Hepatocyte (in vitro differentiated cells): ENCODE results near the gene RASA4. TPM values are rescaled to one million over a fixed set of nuclear protein-coding genes. Genes with fewer than 3 reads are reported as not detected.
"Not testable (repeated sequence)": the region's sequence is repeated elsewhere in the genome, so short reads cannot be mapped to it uniquely, and the experiment has no call there.

Experiments used
- DNase-seq: peaks from one replicate; pipeline ENCODE4 v3.0.0-alpha.2; 2016; ENCODE audit warnings: low spot score
- H2AFZ ChIP-seq: fragments of 200-600 bp; sonication (generic); 2 replicates; pipeline ENCODE4 v1.6.0; 2016; ENCODE audit warnings: antibody characterized with exemption, mild to moderate bottlenecking
- H3K27ac ChIP-seq: fragments of 200-600 bp; sonication (generic); 2 replicates; pipeline ENCODE4 v1.5.1; 2016; ENCODE audit warnings: mild to moderate bottlenecking
- H3K27me3 ChIP-seq: fragments of 200-600 bp; sonication (generic); 2 replicates; pipeline ENCODE4 v1.6.1; 2016
- H3K36me3 ChIP-seq: fragments of 200-600 bp; sonication (generic); replicated peaks from 2 replicates; pipeline ENCODE4 v1.5.1; 2016; ENCODE audit warnings: low read depth; ENCODE audit not compliant: insufficient read depth
- H3K4me1 ChIP-seq: fragments of 200-600 bp; sonication (generic); 2 replicates; pipeline ENCODE4 v1.5.1; 2016; ENCODE audit warnings: mild to moderate bottlenecking, moderate library complexity; ENCODE audit not compliant: insufficient read depth
- H3K4me2 ChIP-seq: fragments of 200-600 bp; sonication (generic); 2 replicates; pipeline ENCODE4 v1.6.0; 2016
- H3K4me3 ChIP-seq: fragments of 200-600 bp; sonication (generic); 2 replicates; pipeline ENCODE4 v1.5.1; 2016; ENCODE audit warnings: mild to moderate bottlenecking
- H3K79me2 ChIP-seq: fragments of 200-600 bp; sonication (generic); 2 replicates; pipeline ENCODE4 v1.6.0; 2017; ENCODE audit warnings: mild to moderate bottlenecking
- H3K9me2 ChIP-seq: fragments of 200-600 bp; sonication (generic); replicated peaks from 2 replicates; pipeline ENCODE4 v1.6.0; 2017; ENCODE audit warnings: mild to moderate bottlenecking; ENCODE audit not compliant: insufficient read depth
- H3K9me3 ChIP-seq: fragments of 200-600 bp; sonication (generic); 2 replicates; pipeline ENCODE4 v1.5.1; 2016; ENCODE audit warnings: low read depth, mild to moderate bottlenecking
- H4K20me1 ChIP-seq: fragments of 200-600 bp; sonication (generic); 2 replicates; pipeline ENCODE4 v1.6.0; 2016; ENCODE audit warnings: mild to moderate bottlenecking; ENCODE audit not compliant: insufficient read depth, poor library complexity, severe bottlenecking
- whole genome bisulfite sequencing: methylation state at CpG from one replicate; pipeline ENCODE4 v1.1.6; 2016; ENCODE audit warnings: low lambda C conversion rate; ENCODE audit errors: missing lambda C conversion rate; 5-methylcytosine and 5-hydroxymethylcytosine counted together
- polyA plus RNA-seq: library from polyadenylated mRNA; unstranded; fragments of >200 nt; fragmentation: Nextera tagmentation; extraction: Ambion mirVana; gene quantifications from 2 replicates; pipeline ENCODE4 v1.2.1, GENCODE V29; 2016
- total RNA-seq: library from RNA; depleted of rRNA; stranded (reverse); fragments of >200 nt; gene quantifications from 2 replicates; pipeline ENCODE4 v1.2.3, GENCODE V29; 2014

RASA4 gene
- total and polyA plus RNA-seq, 2 experiments from 2014 or later = 10.5 to 13.7 TPM

DNA sequence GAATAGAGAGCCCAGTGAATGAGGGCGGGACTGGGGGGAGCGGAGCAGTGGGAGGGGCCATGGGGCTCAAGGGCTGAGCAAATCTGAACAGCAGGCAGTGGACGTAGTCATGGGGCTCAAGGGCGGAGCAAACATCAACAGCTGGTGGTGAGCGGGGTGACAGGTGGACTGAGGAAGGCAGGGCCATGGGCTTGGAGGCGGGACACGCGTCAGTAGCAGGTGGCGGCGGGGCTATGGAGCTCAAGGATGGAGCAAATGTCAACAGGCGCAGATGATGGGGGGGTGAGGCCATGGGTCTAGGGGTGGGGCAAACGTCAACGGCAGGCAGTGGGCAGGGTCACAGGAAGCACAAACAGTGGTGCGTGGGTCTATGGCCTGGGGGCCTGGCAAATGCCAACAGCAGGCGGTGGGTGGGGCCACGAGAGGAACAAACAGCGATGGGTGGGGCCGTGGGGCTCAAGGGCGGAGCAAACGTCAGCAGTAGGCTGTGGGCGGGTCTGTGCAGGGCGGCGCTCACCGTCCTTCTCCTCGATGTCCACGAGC is 24.0 kb downstream of the RASA4 start:
- not testable (repeated sequence) for H2AFZ ChIP-seq, H3K36me3 ChIP-seq, DNase-seq, H3K27me3 ChIP-seq, H3K9me2 ChIP-seq, H3K79me2 ChIP-seq, H3K27ac ChIP-seq, H3K4me1 ChIP-seq, H3K4me2 ChIP-seq, H3K9me3 ChIP-seq, H4K20me1 ChIP-seq, H3K4me3 ChIP-seq
- 28% methylated on average over 9 of the region's 26 CpGs for WGBS

- H3K27ac ChIP-seq, H2AFZ ChIP-seq, H3K4me2 ChIP-seq, H3K36me3 ChIP-seq, DNase-seq, H3K79me2 ChIP-seq, H3K9me2 ChIP-seq, H4K20me1 ChIP-seq, H3K27me3 ChIP-seq, H3K4me1 ChIP-seq, H3K9me3 ChIP-seq, H3K4me3 ChIP-seq: not testable (repeated sequence)
- no CpG with 5 or more reads among the region's 9 CpGs for WGBS
Observed at GRCh38 chr7:102589857-102590256, 26.7 kb downstream of the RASA4 start.

GRCh38 chr7:102583495-102583894 is 33.1 kb downstream of the RASA4 start:
- not testable (repeated sequence) for H3K9me3 ChIP-seq, H3K9me2 ChIP-seq, H3K27me3 ChIP-seq, H3K79me2 ChIP-seq, H4K20me1 ChIP-seq, H3K36me3 ChIP-seq, H3K4me3 ChIP-seq, H3K4me2 ChIP-seq, H3K4me1 ChIP-seq, H2AFZ ChIP-seq, DNase-seq, H3K27ac ChIP-seq
- WGBS = no CpG with 5 or more reads among the region's 5 CpGs

GRCh38 chr7:102581722-102582121 is 34.8 kb downstream of the RASA4 start:
- not testable (repeated sequence) for H3K36me3 ChIP-seq, H4K20me1 ChIP-seq, H3K4me3 ChIP-seq, H3K79me2 ChIP-seq, H2AFZ ChIP-seq, H3K9me3 ChIP-seq, H3K4me1 ChIP-seq, H3K27ac ChIP-seq, H3K4me2 ChIP-seq, H3K27me3 ChIP-seq, H3K9me2 ChIP-seq, DNase-seq
- WGBS = no CpG with 5 or more reads among the region's 5 CpGs

GRCh38 chr7:102578486-102578885 is 38.1 kb downstream of the RASA4 start:
- not testable (repeated sequence) for H3K4me3 ChIP-seq, H2AFZ ChIP-seq, H3K4me2 ChIP-seq, DNase-seq, H3K4me1 ChIP-seq, H3K9me3 ChIP-seq, H3K27ac ChIP-seq, H3K27me3 ChIP-seq, H3K9me2 ChIP-seq, H3K79me2 ChIP-seq, H3K36me3 ChIP-seq, H4K20me1 ChIP-seq
- 79% methylated on average over 5 of the region's 5 CpGs for WGBS

DNA sequence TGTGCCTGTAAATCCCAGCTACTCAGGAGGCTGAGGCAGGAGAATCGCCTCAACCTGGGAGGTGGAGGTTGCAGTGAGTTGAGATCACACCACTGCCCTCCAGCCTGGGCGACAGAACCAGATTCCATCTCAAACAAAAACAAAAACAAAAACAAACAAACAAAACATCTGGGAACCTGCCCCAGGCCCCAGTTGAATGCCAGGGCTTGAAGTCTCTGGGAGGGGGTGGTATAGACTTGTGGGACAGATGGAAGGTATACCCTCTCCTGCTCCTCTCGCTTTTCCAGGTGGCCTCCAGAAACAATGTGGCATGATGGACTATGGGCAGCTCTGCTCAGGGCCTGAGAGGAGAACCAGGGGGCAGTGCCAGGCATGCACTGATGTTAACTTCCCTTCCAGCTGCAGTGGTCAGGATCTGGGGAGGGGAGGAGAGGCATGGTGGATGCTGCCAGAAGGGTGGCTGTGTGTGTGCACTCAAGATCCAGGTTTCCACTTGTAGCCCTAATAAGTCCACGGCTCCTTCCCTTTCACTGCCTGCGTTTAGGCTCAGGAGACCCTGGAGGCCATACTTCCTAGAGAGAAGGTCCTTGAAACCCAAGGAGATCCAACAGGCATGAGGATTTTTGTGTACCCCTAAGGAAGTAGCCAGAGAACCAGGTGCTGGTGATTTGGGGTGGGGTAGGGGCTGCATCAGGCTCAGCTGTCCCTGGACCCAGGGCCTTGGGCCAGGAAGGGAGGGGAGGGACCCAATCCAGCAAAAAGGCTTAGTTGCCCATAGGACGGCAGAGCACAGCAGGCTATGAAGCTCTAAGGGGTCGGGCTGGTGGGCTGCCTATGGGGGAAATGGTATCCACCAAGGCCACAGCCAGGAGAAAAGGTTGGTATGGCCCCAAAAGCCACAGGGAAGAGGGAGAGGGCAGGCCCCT is 39.0 kb downstream of the RASA4 start:
- not testable (repeated sequence) for H3K36me3 ChIP-seq, H3K79me2 ChIP-seq, H3K9me2 ChIP-seq, DNase-seq, H3K4me3 ChIP-seq, H2AFZ ChIP-seq, H3K27ac ChIP-seq, H3K4me1 ChIP-seq, H4K20me1 ChIP-seq, H3K27me3 ChIP-seq, H3K4me2 ChIP-seq, H3K9me3 ChIP-seq
- WGBS = 84% methylated on average over 7 of the region's 7 CpGs

DNA sequence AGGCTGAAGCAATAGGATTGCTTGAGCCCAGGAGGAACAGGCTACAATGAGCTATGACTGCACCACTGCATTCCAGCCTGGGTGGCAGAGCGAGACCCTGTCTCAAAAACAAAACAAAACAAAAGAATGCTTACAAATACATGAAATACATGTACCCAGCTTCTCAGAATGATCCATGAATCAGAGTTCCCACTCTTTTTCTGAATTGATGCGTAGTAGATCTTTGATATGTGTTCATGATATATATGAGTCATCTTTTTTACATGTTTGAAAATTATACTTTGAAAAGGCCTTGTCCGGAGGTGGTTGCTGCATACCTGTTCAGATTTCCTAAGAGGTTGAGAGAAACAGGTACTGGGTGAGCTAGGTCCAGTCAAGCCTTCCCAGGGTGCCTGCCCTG is 40.2 kb downstream of the RASA4 start:
- not testable (repeated sequence) for H3K4me1 ChIP-seq, H4K20me1 ChIP-seq, H3K4me3 ChIP-seq, H3K9me3 ChIP-seq, H3K4me2 ChIP-seq, H3K36me3 ChIP-seq, H3K27ac ChIP-seq, H3K79me2 ChIP-seq, H3K9me2 ChIP-seq, H2AFZ ChIP-seq, H3K27me3 ChIP-seq, DNase-seq
- no CpG with 5 or more reads among the region's 3 CpGs for WGBS

- H3K9me2 ChIP-seq, H3K4me3 ChIP-seq, H3K36me3 ChIP-seq, H4K20me1 ChIP-seq, H3K79me2 ChIP-seq, H3K4me2 ChIP-seq, H2AFZ ChIP-seq, DNase-seq, H3K27ac ChIP-seq, H3K27me3 ChIP-seq, H3K9me3 ChIP-seq, H3K4me1 ChIP-seq: not testable (repeated sequence)
- WGBS = no CpG with 5 or more reads among the region's 6 CpGs
Observed at GRCh38 chr7:102574607-102575006, 41.9 kb downstream of the RASA4 start.
